CD14-positive monocyte (primary cell): Measurements from ENCODE around the gene ADA. TPM values are rescaled to one million over a fixed set of nuclear protein-coding genes. Genes with fewer than 3 reads are reported as not detected.
"Not testable (repeated sequence)": the region's sequence is repeated elsewhere in the genome, so short reads cannot be mapped to it uniquely, and the experiment has no call there.

ENCODE experiments used
- DNase-seq, 3 donors: peaks; one replicate each; pipeline ENCODE4 v3.0.0-alpha.2; 2011 to 2022
- H2AFZ ChIP-seq: 2 replicates; pipeline ENCODE4 v1.6.0; 2012; ENCODE audit warnings: mild to moderate bottlenecking, low read depth, low read length, inconsistent platforms; ENCODE audit not compliant: insufficient read depth, poor library complexity, severe bottlenecking
- H3K27ac ChIP-seq, 2 donors: 1 replicate in 1 of 2; 2 replicates in 1 of 2; pipeline ENCODE4 v1.5.1; 2012 to 2013; ENCODE audit warnings: low read length in 2 of 2, control low read depth in 1 of 2, inconsistent platforms in 1 of 2, low read depth in 1 of 2, mild to moderate bottlenecking in 1 of 2
- H3K27me3 ChIP-seq, 2 donors: one replicate each; pipeline versions ENCODE4 v1.6.0 to v1.6.1; 2011 to 2013; ENCODE audit warnings: low read length in 2 of 2; ENCODE audit not compliant: control insufficient read depth in 2 of 2, insufficient read depth in 2 of 2
- H3K36me3 ChIP-seq, 2 donors: replicated peaks in 1 of 2; 1 replicate in 1 of 2; 2 replicates in 1 of 2; pipeline versions ENCODE4 v1.5.1 to v1.6.1; 2012 to 2013; ENCODE audit warnings: low read length in 2 of 2, control low read depth in 1 of 2, inconsistent platforms in 1 of 2, mild to moderate bottlenecking in 1 of 2; ENCODE audit not compliant: insufficient read depth in 2 of 2, control insufficient read depth in 1 of 2
- H3K4me1 ChIP-seq, 2 donors: 1 replicate in 1 of 2; 2 replicates in 1 of 2; pipeline versions ENCODE4 v1.5.1 to v1.6.1; 2012 to 2013; ENCODE audit warnings: low read length in 2 of 2, control low read depth in 1 of 2, inconsistent platforms in 1 of 2, mild to moderate bottlenecking in 1 of 2, moderate library complexity in 1 of 2; ENCODE audit not compliant: insufficient read depth in 2 of 2, control insufficient read depth in 1 of 2
- H3K4me2 ChIP-seq: replicated peaks from 2 replicates; pipeline ENCODE3; 2012; ENCODE audit warnings: low read length, moderate library complexity, mild to moderate bottlenecking; ENCODE audit not compliant: poor library complexity, severe bottlenecking; ENCODE audit errors: extremely low read depth
- H3K4me3 ChIP-seq, 3 experiments: fragments of 200-600 bp in 1 of 3; sonication (generic) in 1 of 3; replicated peaks in 1 of 3; 1 replicate in 2 of 3; 2 replicates in 1 of 3; pipeline ENCODE4 v1.5.1; 2011 to 2013; ENCODE audit warnings: low read length in 3 of 3, mild to moderate bottlenecking in 3 of 3, control low read depth in 2 of 3, low read depth in 2 of 3, inconsistent platforms in 1 of 3, moderate library complexity in 1 of 3
- H3K79me2 ChIP-seq: 2 replicates; pipeline ENCODE4 v1.6.0; 2012; ENCODE audit warnings: mild to moderate bottlenecking, control low read depth, inconsistent platforms, low read length, moderate library complexity; ENCODE audit not compliant: insufficient read depth
- H3K9ac ChIP-seq: 2 replicates; pipeline ENCODE4 v1.6.0; 2017; ENCODE audit warnings: low read length, mild to moderate bottlenecking; ENCODE audit not compliant: insufficient read depth, poor library complexity, severe bottlenecking
- H3K9me3 ChIP-seq, 2 donors: replicated peaks in 1 of 2; 1 replicate in 1 of 2; 2 replicates in 1 of 2; pipeline versions ENCODE4 v1.5.1 to v1.6.1; 2012 to 2013; ENCODE audit warnings: low read length in 2 of 2, control low read depth in 1 of 2; ENCODE audit not compliant: control insufficient read depth in 1 of 2, insufficient read depth in 1 of 2
- H4K20me1 ChIP-seq: 2 replicates; pipeline ENCODE4 v1.6.0; 2012; ENCODE audit warnings: mild to moderate bottlenecking, low read length, control low read depth, moderate library complexity; ENCODE audit not compliant: insufficient read depth
- H3K27ac Mint-ChIP-seq, 7 donors: one replicate each; pipeline ENCODE4 v1.8.0; 2020; ENCODE audit warnings: mild to moderate bottlenecking in 7 of 7, mixed read lengths in 7 of 7, moderate library complexity in 6 of 7, inconsistent platforms in 2 of 7
- H3K27me3 Mint-ChIP-seq, 3 donors: one replicate each; pipeline ENCODE4 v1.8.0; 2021 to 2022; ENCODE audit warnings: low read depth in 3 of 3, mild to moderate bottlenecking in 3 of 3, mixed read lengths in 3 of 3, moderate library complexity in 3 of 3, inconsistent platforms in 1 of 3
- H3K36me3 Mint-ChIP-seq, 2 donors: one replicate each; pipeline ENCODE4 v1.8.0; 2020; ENCODE audit warnings: mixed read lengths in 2 of 2, inconsistent platforms in 1 of 2, mild to moderate bottlenecking in 1 of 2
- H3K4me1 Mint-ChIP-seq: one replicate; pipeline ENCODE4 v1.8.0; 2020; ENCODE audit warnings: mild to moderate bottlenecking, mixed read lengths
- H3K4me3 Mint-ChIP-seq, 2 donors: one replicate each; pipeline ENCODE4 v1.8.0; 2020; ENCODE audit warnings: mild to moderate bottlenecking in 2 of 2, mixed read lengths in 2 of 2, moderate library complexity in 1 of 2
- H3K9me3 Mint-ChIP-seq, 7 donors: one replicate each; pipeline ENCODE4 v1.8.0; 2020 to 2022; ENCODE audit warnings: mixed read lengths in 7 of 7, mild to moderate bottlenecking in 6 of 7, moderate library complexity in 6 of 7, inconsistent platforms in 2 of 7
- CTCF ChIP-seq: fragments of 200-600 bp; IDR thresholded peaks from one replicate; pipeline ENCODE4 v1.8.0; 2022; ENCODE audit warnings: antibody characterized with exemption, mild to moderate bottlenecking
- WGBS: methylation state at CpG from one replicate; pipeline ENCODE4 v1.1.5; 2013; ENCODE audit warnings: missing lambda C conversion rate; ENCODE audit not compliant: insufficient coverage; 5-methylcytosine and 5-hydroxymethylcytosine counted together
- intact Hi-C, 2 donors: fragments of 100-400 bp; cut with micrococcal nuclease; formaldehyde crosslinking; loops; one replicate each; pipeline versions ENCODE4 v1.15.0 to v1.15.1; 2023
- polyA plus RNA-seq, 3 donors: library from polyadenylated mRNA; depleted of rRNA in 1 of 3; unstranded in 2 of 3; stranded (reverse) in 1 of 3; fragments of 300-500 nt in 2 of 3; fragments of >200 nt in 1 of 3; fragmentation: Illumina TruSeq in 2 of 3; gene quantifications; 1 replicate in 2 of 3; 2 replicates in 1 of 3; pipeline ENCODE4 v1.2.3, GENCODE V29; 2012 to 2021

ADA gene
- polyA plus RNA-seq, 3 donors, result 11.1 to 17.2 (median 15.6) TPM

DNA sequence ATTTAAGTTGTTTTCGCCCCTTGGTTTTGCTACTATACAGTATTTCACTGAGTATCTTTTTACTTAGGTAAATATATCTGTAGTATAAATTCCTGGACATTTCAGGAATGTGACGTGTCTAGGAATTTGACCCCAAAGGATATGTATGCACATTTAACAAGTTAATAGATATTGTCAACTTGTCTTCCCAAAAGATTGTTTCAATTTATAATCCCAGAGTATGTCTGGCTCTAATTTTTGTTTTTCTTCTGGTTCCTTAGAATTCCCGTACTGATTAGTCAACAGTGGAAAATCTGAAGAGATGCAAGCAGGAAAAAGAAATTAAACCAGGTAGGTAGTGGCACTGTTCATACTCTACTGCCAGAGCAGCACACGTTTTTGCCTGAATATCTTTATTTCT lies 62.0 kb downstream of the ADA start:
- no CpG with 5 or more reads among the region's 4 CpGs for WGBS
- Histone ChIP-seq H3K9me3 (no peaks in the 10 kb centered on the region), H3K4me1 (peaks cover 34 to 35% of the 10 kb centered on the region in 2 donors), H3K9ac (no peak overlapping the region), H3K36me3 (no peaks in the 10 kb centered on the region), H3K4me3 (no peak overlapping the region), H3K27ac (no peak overlapping the region), H3K27me3 (no peaks in the 10 kb centered on the region), H2AFZ (no peak overlapping the region), H4K20me1 (no peaks in the 10 kb centered on the region), H3K4me2 (no peak overlapping the region), H3K79me2 (no peaks in the 10 kb centered on the region)
- DNase-seq, result no peak
- Mint-ChIP-seq H3K4me1 (peaks cover 45% of the 10 kb centered on the region), H3K4me3 (no peak overlapping the region), H3K9me3 (no peaks in the 10 kb centered on the region), H3K36me3 (no peaks in the 10 kb centered on the region), H3K27ac (no peak overlapping the region), H3K27me3 (peaks cover 0 to 2% (median 0%) of the 10 kb centered on the region in 3 donors)
- no peak for TF ChIP-seq CTCF
- intact Hi-C loops, result no loop called here

- H3K4me3 Mint-ChIP-seq, H3K36me3 ChIP-seq, H3K9ac ChIP-seq, H4K20me1 ChIP-seq, H3K9me3 ChIP-seq, H3K27ac ChIP-seq, H3K27me3 ChIP-seq, H3K79me2 ChIP-seq, H3K27me3 Mint-ChIP-seq, H3K36me3 Mint-ChIP-seq, H3K9me3 Mint-ChIP-seq, intact Hi-C loops, H3K4me3 ChIP-seq, DNase-seq, H2AFZ ChIP-seq, H3K4me2 ChIP-seq: not testable (repeated sequence)
- Mint-ChIP-seq H3K27ac (peak overlapping the region in 1 of 7 donors; percentile 57), H3K4me1 (peaks cover 38% of the 10 kb centered on the region)
- peaks cover 22 to 23% of the 10 kb centered on the region in 2 donors for H3K4me1 ChIP-seq
- WGBS, result 100% methylated on average over 6 of the region's 9 CpGs
Measured at GRCh38 chr20:44588321-44588720, 63.2 kb downstream of the ADA start.
